Stimulated activated effector memory CD8-positive, alpha-beta T cell treated with anti-CD3 and anti-CD28 coated beads, Interleukin-12 subunit alpha, Interleukin-12 subunit beta, amount 100 ng/mL, for 72 hours (primary cell): Measurements from ENCODE around the gene SH2D5.

Experiments
- ATAC-seq: fragments of 150-1000 bp; cut with Tn5 transposase; 2 replicates; pipeline ENCODE4 v1.10.0; 2021
- DNase-seq, 2 donors: peaks; one replicate each; pipeline ENCODE4 v3.0.0; 2021 to 2022; ENCODE audit warnings: low spot score in 2 of 2
- H3K27ac Mint-ChIP-seq: one replicate; pipeline ENCODE4 v1.8.0; 2022; ENCODE audit warnings: mild to moderate bottlenecking, mixed read lengths
- H3K36me3 Mint-ChIP-seq: one replicate; pipeline ENCODE4 v1.8.0; 2022; ENCODE audit warnings: mild to moderate bottlenecking, mixed read lengths
- H3K4me1 Mint-ChIP-seq: one replicate; pipeline ENCODE4 v1.8.0; 2022; ENCODE audit warnings: mixed read lengths
- H3K4me3 Mint-ChIP-seq: one replicate; pipeline ENCODE4 v1.8.0; 2022; ENCODE audit warnings: mild to moderate bottlenecking, mixed read lengths
- H3K9me3 Mint-ChIP-seq: one replicate; pipeline ENCODE4 v1.8.0; 2022; ENCODE audit warnings: mixed read lengths

The SH2D5 gene

DNA sequence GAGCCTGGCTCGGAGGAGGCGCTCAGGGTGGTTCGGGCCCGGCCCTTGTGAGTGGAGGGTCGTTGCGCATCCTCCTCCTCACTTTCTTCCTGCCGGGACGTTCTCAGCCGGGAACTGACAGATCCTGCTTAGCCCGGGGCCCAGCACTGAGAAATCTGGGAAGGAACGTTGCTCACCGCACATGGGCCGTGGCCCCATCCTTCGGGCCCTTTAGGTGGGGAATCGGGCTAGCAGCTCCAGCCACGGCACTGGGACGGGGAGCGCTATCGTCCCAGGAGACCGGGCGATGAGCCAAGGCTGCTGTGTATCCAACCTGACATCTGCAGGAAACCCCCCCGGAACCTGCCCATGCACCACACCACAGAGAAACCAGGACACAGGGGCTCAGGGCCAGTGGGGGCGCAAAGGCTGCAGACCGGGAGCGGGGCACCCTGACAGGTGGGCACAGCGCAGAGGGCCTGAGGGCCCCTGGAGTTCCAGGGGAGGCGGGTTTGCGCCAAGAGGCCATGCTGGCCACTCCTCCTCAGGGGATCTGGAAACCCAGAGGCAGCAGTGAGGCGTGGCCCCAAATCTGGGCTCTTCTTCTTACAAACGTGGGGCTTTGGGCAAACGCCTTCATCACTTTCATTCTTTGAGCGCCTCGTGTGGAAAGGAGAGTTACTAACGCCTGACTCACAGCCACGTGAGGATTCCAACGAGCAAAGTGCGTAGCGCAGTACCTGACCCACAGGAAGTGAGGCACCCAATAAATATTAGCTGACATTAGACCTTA is at the start of gene SH2D5:
SH2D5 (minus strand) TSS at position 116 of the 772 bp plus-strand sequence. CDS start 4,659 bp downstream, outside the sequence.
- peak within 1 kb of the TSS; percentile 17 for H3K27ac Mint-ChIP-seq
- H3K9me3 Mint-ChIP-seq: no peaks in the 10 kb centered on the region
- H3K36me3 Mint-ChIP-seq: no peaks in the 10 kb centered on the region
- DNase-seq: peak; percentile 44 to 74
- peaks cover 34% of the 10 kb centered on the region for H3K4me1 Mint-ChIP-seq
- peak; percentile 86 for ATAC-seq
- H3K4me3 Mint-ChIP-seq: peak within 1 kb of the TSS; percentile 82

DNA sequence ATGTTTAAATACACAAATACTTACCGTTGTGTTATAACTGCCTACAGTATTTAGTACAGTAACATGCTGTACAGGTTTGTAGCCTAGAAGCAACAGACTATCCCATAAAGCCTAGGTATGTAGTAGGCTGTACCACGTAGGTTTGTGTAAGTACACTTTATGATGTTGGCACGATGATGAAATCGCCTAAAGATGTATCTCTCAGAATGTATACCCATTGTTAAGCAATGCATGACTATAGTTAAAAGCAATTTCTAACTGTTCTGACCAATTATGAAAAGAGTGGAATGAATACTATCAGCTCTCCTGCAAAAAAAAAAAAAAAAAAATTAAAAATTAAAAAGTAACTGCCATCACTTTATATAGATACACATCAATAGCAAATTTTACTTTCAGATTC is 43.2 kb upstream of the SH2D5 start:
- H3K27ac Mint-ChIP-seq: no peak overlapping the region
- no peak overlapping the region for H3K4me3 Mint-ChIP-seq
- ATAC-seq: peak; percentile 79
- peaks cover 25% of the 10 kb centered on the region for H3K4me1 Mint-ChIP-seq
- no peaks in the 10 kb centered on the region for H3K9me3 Mint-ChIP-seq
- DNase-seq: no peak
- H3K36me3 Mint-ChIP-seq: peaks cover 98% of the 10 kb centered on the region

DNA sequence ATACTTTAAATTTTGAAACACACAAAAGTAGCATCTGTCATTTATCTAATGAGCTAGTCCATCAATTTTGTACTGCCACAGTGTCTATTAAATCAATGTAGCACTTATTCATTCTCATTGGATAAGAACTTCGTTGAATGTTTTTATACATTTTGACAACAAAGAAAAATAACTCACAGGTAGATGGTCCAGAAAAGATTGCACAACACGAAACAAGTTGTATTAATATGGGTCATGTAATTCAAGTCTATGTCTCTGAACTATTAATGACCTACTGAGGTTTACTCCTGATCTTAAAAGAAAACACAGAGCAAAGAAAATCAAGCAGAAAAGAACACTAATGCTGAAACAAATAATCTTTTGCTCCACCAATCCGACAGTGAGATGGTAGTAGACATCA is 39.3 kb upstream of the SH2D5 start:
- H3K9me3 Mint-ChIP-seq: no peaks in the 10 kb centered on the region
- H3K27ac Mint-ChIP-seq: peak overlapping the region; percentile 46
- H3K36me3 Mint-ChIP-seq: peaks cover 100% of the 10 kb centered on the region

DNA sequence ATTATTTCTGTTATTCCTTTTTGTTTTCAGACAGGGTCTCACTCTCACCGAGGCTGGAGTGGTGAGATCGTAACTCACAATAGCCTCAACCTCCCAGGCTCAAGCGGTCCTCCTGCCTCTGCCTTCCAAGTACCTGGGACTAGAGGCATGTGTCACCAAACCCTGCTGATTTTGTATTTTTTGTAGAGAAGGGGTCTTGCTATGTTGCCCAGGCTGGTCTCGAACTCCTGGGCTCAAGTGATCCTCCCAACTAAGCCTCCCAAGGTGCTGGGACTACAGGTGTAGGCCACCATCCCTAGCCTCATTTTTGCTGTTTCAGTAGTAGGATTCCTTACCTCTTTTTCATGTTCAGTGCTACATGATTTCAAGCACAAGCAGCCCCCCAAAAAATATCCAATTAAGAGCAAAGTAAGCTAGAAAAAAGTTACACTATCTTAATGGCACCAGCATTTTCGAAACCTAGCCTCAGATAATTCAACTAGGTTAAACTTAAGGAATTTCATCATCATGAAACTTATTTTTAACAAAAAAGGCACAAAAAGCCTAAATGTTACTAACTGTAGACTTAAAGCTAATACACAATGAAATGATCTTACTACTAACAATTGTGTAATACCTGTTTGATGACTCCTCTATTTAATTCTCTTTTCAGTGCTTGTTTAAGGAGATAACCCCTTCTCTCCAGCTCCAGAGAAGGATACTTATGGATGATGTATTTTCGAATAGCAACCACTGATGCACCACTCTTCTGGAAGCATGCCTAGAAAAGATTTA is 38.0 kb upstream of the SH2D5 start:
- ATAC-seq: no peak
- Mint-ChIP-seq H3K4me1 (no peaks in the 10 kb centered on the region), H3K27ac (peak overlapping the region; percentile 52), H3K9me3 (no peaks in the 10 kb centered on the region), H3K36me3 (peaks cover 100% of the 10 kb centered on the region), H3K4me3 (no peak overlapping the region)
- DNase-seq: no peak

More for the DNA sequence above, 39.3 kb upstream of the SH2D5 start:
- no peak for ATAC-seq
- H3K4me3 Mint-ChIP-seq: no peak overlapping the region
- H3K4me1 Mint-ChIP-seq: peaks cover 7% of the 10 kb centered on the region
- no peak for DNase-seq

DNA sequence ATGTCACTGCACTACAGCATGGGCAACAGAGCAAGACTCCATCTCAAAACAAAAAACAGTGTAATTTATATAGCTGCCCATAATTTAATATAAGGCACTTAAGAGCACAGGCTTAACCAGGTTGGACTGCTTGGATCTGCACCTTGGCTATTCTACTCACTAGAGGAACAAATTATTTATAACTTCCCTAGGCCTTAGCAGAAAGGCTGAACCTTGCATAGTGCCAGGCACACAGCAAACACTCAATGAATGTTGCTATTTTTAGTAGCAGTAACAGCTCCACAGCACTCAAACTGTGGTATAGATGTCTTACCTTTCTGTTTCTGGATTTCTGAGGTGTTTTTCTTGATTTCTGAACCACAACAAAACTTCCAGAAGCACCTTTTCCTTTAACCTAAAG is 34.8 kb upstream of the SH2D5 start:
- DNase-seq (no peak), ATAC-seq (no peak)
- H3K27ac Mint-ChIP-seq: no peak overlapping the region
- no peak overlapping the region for H3K4me3 Mint-ChIP-seq
- H3K4me1 Mint-ChIP-seq: no peaks in the 10 kb centered on the region
- no peaks in the 10 kb centered on the region for H3K9me3 Mint-ChIP-seq
- H3K36me3 Mint-ChIP-seq: peaks cover 100% of the 10 kb centered on the region

DNA sequence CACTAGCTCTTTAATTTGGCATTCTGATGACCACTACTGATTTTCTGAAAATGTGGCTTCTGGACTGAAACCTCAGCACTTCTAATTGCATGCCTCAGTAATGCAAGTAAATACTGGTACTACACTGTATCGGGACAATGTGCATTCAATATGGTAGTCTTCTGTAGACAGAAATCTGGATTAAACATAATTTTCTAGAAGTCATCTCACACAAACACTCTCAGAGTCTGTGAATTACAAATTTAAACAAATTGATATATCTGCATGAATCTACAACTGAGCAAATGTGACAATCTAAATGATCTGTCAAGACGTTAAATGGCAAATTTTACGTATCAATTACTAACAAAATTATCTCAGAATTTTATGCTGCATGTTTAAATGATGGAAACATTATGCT is 30.9 kb upstream of the SH2D5 start:
- no peak for ATAC-seq
- H3K36me3 Mint-ChIP-seq: peaks cover 100% of the 10 kb centered on the region
- DNase-seq: no peak
- no peaks in the 10 kb centered on the region for H3K9me3 Mint-ChIP-seq
- H3K4me1 Mint-ChIP-seq: no peaks in the 10 kb centered on the region
- H3K4me3 Mint-ChIP-seq: no peak overlapping the region
- no peak overlapping the region for H3K27ac Mint-ChIP-seq

DNA sequence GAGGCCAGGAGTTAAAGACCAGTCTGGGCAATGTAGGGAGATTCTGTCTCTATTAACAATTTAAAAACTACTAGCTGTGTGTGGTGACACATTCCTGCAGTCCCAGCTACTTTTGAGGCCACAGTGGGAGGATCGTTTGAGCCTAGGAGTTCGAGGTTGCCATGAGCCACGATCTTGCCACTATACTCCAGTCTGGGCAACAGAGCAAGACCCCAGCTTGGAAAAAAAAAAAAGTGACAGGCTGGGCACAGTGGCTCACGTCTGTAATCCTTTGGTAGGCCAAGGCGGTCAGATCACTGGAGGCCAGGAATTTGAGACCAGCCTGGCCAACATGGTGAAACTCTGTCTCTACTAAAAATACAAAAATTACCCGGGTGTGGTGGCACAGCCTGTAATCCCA is 27.8 kb upstream of the SH2D5 start:
- Mint-ChIP-seq H3K4me3 (no peak overlapping the region), H3K9me3 (no peaks in the 10 kb centered on the region), H3K4me1 (no peaks in the 10 kb centered on the region), H3K27ac (no peak overlapping the region), H3K36me3 (peaks cover 100% of the 10 kb centered on the region)
- DNase-seq: no peak
- no peak for ATAC-seq

DNA sequence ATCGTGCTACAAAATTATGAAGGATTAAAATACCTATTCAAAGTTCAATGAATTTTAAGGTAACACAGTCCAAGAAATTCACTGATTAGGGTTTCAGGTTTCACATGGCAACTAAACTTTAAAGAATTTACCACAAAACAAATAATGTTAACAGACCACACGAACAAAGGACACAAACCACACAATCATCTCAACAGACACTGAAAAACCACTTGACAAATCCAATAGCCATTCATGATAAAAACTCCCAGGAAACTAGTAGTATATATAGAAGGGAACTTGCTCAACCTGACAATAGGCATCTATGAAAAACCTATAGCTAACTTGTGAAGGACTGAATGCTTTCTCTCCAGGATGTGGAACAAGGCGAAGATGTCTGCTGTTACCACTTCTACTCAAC is 21.1 kb upstream of the SH2D5 start:
- no peak for DNase-seq
- Mint-ChIP-seq H3K36me3 (peaks cover 97% of the 10 kb centered on the region), H3K4me1 (peaks cover 6% of the 10 kb centered on the region)

DNA sequence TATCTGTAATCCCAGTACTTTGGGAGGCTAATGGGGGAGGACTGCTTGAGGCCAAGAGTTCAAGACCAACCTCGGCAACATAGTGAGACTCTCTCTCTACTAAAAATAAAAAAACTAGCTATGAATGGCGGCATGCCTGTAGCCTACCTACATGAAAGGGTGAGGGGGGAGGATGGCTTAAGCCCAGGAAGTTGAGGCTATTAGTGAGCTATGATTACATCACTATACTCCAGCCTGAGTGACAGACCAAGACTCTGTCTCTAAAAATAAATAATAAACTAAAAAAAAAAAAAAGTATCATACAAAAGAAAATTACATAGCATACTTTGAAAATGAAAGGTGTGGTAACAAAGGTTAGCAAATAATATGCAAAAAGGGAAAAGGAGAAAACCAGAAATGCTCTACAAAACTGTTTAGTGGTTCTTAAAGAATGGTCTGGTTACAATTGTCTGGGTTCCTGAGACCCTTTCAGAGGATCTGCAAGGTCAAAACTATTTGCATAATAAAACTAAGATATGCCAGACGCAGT is 19.0 kb upstream of the SH2D5 start:
- H3K27ac Mint-ChIP-seq: no peak overlapping the region
- peaks cover 97% of the 10 kb centered on the region for H3K36me3 Mint-ChIP-seq
- H3K9me3 Mint-ChIP-seq: no peaks in the 10 kb centered on the region

More for the DNA sequence above, 21.1 kb upstream of the SH2D5 start:
- Mint-ChIP-seq H3K27ac (peak overlapping the region; percentile 5), H3K9me3 (no peaks in the 10 kb centered on the region), H3K4me3 (no peak overlapping the region)
- ATAC-seq: no peak

DNA sequence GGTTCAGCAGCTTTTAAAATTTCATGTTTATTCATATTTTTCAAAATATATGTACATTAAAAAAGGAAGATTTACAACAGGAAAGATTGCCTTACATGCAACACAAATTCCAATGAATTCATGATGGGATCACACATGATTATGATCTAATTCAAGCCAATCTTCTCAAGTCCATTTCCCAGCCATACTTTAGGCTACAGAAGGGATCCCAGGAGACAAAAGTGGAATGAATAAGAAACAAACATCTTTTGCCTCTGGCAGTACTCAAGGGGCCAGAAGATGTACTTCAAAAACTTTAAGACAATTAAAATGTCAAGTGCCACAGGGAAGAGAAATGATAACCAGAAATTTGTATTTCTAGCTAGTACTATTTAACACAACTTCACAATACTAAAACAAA is 10.2 kb upstream of the SH2D5 start:
- H3K4me3 Mint-ChIP-seq: no peak overlapping the region
- H3K36me3 Mint-ChIP-seq: peaks cover 97% of the 10 kb centered on the region
- peak overlapping the region; percentile 69 for H3K27ac Mint-ChIP-seq
- ATAC-seq (no peak), DNase-seq (no peak)
- no peaks in the 10 kb centered on the region for H3K9me3 Mint-ChIP-seq
- H3K4me1 Mint-ChIP-seq: no peaks in the 10 kb centered on the region

More for the DNA sequence above, 19.0 kb upstream of the SH2D5 start:
- Mint-ChIP-seq H3K4me1 (peaks cover 6% of the 10 kb centered on the region), H3K4me3 (no peak overlapping the region)
- DNase-seq (no peak), ATAC-seq (no peak)

DNA sequence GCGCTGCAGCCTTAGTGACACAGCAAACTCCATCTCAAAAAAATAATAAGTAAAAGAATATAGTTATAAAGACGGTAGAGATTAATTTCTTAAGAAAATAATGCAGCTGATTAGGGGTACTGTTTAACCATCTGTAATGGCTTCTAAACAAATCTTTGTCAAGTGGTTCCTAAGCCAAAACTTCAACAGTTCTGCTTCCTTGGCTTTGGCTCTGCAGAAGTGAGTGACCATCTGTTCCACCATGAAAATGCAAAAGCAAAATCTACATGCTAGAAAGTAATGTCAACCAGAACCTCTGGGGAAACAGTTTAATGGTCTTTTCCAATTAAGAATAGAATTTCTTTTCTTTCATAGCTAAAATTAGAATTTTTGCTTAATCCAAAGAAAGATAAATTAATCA is 8.3 kb upstream of the SH2D5 start:
- Mint-ChIP-seq H3K27ac (no peak overlapping the region), H3K4me1 (no peaks in the 10 kb centered on the region), H3K36me3 (peaks cover 78% of the 10 kb centered on the region), H3K4me3 (no peak overlapping the region), H3K9me3 (no peaks in the 10 kb centered on the region)
- no peak for DNase-seq
- ATAC-seq: no peak

DNA sequence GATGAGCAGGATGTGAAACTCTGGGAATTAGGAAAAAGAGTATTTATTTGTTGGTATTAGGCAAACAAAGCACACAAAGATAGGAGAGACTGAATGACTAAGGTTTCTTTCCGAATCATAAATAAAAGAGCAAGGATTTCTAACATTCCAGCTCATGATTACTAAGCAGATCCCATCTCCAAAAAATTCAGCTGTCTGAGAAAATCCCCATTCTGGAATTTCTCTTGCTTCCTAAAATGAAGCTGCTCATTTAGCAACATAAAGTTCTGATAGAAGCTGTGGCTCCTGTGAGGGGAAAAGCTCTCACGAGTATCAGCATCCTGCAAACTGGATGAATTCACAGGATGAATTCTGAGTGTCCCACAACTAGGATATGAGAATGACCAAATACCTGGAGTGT is 6.7 kb upstream of the SH2D5 start:
- Mint-ChIP-seq H3K9me3 (no peaks in the 10 kb centered on the region), H3K4me1 (no peaks in the 10 kb centered on the region), H3K4me3 (no peak overlapping the region), H3K36me3 (peaks cover 62% of the 10 kb centered on the region), H3K27ac (peak overlapping the region; percentile 18)
- no peak for ATAC-seq
- DNase-seq: no peak

DNA sequence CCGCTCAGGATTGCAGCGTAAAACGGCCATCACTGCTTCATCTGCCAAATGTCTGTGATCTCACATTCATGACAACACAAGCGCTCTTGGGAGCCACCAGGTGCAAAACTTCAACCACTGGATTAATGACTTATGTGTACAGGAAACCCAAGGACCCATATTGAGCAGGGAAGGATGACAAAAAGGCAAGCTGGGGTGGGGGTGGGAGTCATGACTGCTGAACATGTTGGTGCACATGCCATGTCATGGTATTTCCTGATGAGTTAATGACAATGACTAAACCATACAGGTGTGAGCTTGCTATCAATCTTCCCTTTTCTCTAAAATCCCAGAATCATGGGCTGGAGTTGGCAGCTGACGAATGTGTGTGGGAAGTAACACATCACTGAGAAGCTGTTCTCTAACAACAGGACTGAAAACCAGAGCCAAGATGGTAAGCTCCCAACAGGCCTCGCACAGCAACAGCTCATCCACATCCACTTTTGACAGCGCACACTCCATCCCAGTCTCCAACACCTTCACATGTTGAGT is 3.1 kb upstream of the SH2D5 start:
- Mint-ChIP-seq H3K4me1 (peaks cover 17% of the 10 kb centered on the region), H3K36me3 (peaks cover 27% of the 10 kb centered on the region), H3K27ac (no peak overlapping the region), H3K9me3 (no peaks in the 10 kb centered on the region), H3K4me3 (no peak overlapping the region)
- DNase-seq (no peak), ATAC-seq (no peak)

DNA sequence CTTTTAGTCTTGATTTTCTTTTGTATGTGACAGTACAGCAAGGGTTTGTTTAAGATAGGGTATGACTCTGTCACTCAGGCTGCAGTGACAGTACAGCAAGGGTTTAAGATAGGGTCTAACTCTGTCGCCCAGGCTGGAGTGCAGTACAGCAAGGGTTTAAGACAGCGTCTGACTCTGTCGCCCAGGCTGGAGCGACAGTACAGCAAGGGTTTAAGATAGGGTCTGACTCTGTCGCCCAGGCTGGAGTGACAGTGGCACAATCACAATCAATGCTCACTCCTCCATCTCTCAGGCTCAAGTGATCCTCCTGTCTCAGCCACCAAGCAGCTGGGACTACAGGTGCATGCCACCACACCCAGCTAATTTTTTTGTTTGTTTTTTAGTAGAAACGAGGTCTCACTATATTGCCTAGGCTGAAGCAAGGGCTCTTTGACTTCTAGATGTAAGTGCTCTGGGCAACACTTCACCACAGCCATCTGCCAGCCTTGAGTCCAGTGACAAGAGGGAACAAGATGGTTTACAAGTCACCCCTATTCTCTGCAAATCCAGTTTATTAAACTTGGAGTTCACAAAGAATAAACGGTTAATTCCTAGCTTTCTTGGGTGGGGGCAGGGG is 965 bp upstream of the SH2D5 start:
- ATAC-seq (no peak), DNase-seq (no peak)
- peaks cover 6% of the 10 kb centered on the region for H3K36me3 Mint-ChIP-seq
- peak overlapping the region; percentile 17 for H3K27ac Mint-ChIP-seq
- H3K9me3 Mint-ChIP-seq: no peaks in the 10 kb centered on the region
- peak overlapping the region; percentile 82 for H3K4me3 Mint-ChIP-seq
- H3K4me1 Mint-ChIP-seq: peaks cover 27% of the 10 kb centered on the region

DNA sequence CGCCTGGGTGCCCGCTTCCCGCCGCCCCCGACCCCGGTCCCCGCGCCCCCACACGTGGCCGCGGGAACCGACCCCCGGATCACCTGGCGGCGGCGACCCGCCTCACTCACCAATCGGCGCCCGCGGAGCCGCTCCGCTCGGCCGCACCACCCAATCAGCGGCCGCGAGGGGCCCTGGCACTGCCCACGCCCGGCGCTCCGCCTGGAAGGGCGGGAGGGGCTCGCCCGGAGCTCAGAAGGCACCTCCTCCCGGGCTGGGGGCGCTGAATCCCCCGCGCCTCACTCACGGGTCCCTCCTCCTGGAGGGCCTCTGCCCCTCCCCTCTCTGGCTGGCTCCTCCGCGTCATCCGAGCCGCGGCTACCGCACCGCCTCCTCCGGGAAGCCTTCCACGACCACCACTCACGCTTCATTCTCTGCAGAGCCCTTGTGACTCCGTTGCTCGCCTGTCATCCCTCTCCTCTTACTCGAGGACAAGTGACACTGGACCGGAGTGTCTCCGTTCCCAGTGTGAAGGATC is 374 bp downstream of the SH2D5 start:
- no peaks in the 10 kb centered on the region for H3K36me3 Mint-ChIP-seq
- ATAC-seq: peak; percentile 71
- DNase-seq: peak; percentile 39 to 79
- peaks cover 34% of the 10 kb centered on the region for H3K4me1 Mint-ChIP-seq
- peak overlapping the region; percentile 82 for H3K4me3 Mint-ChIP-seq
- peak overlapping the region; percentile 17 for H3K27ac Mint-ChIP-seq
- H3K9me3 Mint-ChIP-seq: no peaks in the 10 kb centered on the region
